Measurements from ENCODE around the gene SPRR4.

- TF ChIP-seq CTCF (IDR thresholded peaks at IDR 0.05 in 4 of 5, conservative IDR thresholded peaks at IDR 0.05 in 1 of 5) = no peak
- TF ChIP-seq POLR2A (IDR thresholded peaks at IDR 0.05) = no peak
Observed at GRCh38 chr1:152996633-152997400, 26.4 kb downstream of the SPRR4 start.

Measured in gastrocnemius medialis (tissue), 4 donors.